NT2/D1 (cell line): Measurements from ENCODE around the gene RIOK2.

Experiments used
- SUZ12 ChIP-seq: IDR thresholded peaks from 2 replicates; pipeline ENCODE4 v1.6.1; 2011; ENCODE audit not compliant: insufficient read length, insufficient read depth; ENCODE audit errors: extremely low read depth
- YY1 ChIP-seq: IDR thresholded peaks from 2 replicates; pipeline ENCODE4 v1.6.1; 2011; ENCODE audit not compliant: insufficient read length, insufficient read depth

DNA sequence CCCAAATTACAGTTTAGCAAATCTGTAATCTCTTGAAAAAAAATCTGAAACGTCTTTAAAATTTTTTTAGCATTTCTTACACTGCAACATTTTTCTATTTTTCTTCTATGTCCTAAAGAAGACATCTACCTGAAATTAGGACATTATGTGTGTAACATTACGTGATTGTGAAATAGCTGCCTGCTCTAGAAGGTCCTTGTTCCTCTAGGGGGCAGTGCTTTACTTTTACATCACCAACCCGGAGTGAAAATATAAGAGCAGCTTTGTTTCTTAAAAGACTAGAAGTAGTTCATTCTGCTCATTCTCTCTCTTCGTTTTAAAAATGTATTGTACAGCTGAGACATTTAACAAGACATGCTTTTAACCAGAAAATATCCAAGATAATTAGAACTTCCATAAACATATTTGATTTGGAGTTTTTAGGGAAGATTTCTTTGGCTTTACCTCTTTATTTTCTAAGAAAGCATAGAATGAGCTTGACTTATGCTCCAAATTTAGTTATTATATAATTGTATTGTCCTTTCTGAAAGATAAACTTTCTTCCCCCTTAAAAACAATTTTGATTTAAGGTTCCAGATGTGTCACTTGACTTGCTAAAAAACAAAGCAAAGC is 48.1 kb upstream of the RIOK2 start:
- TF ChIP-seq YY1 (no peak), SUZ12 (no peak)
